ENCODE data around the gene KIF1C.
"Not testable (repeated sequence)": the region's sequence is repeated elsewhere in the genome, so short reads cannot be mapped to it uniquely, and the experiment has no call there.

KIF1C gene

DNA sequence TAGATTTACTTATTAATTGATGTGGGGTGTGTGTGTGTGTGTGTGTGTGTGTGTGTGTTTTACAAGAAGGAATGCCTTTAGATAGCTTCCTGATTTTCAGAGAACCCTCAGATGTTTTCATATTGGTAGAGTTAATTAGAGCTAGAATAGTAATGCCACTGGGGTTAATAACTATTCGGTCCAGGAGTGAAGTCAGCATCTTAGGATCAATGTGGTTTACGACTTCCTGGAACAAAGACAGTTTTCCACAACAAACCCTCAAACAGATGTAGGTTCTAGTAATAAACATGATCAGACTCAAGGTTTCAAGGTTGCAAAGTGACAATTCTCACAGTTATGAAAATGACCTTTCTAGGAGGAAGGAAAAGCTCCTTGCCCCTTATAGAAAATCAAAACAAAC is 49.7 kb downstream of the KIF1C start:
- no peak for DNase-seq

DNA sequence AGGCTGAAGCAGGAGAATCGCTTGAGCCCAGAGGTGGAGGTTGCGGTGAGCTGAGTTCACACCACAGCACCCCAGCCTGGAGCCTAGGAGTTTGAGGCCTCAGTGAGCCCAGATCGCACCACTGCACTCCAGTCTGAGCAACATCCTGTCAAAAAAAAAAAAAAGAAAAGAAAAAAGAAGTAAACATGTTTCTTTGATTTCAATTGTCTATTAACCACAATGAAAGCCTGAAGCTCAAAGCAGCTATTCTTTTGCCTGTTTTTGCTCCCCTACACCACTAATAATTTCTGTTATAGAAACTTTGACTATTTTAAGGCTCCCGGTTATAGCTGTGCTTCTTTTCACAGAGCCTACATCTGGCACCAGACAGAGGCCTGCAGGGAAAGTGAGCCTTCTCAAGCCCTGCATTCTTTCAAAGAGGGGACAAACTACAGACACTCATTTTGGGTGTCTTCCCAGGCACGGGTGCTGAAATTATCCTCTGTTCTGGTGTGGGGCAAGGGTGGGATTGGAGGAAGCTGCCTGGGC is 51.6 kb downstream of the KIF1C start:
- DNase-seq: peak; percentile 54 to 56

GRCh38 chr17:5050278-5050677 is 52.5 kb downstream of the KIF1C start:
- no peak for DNase-seq

DNA sequence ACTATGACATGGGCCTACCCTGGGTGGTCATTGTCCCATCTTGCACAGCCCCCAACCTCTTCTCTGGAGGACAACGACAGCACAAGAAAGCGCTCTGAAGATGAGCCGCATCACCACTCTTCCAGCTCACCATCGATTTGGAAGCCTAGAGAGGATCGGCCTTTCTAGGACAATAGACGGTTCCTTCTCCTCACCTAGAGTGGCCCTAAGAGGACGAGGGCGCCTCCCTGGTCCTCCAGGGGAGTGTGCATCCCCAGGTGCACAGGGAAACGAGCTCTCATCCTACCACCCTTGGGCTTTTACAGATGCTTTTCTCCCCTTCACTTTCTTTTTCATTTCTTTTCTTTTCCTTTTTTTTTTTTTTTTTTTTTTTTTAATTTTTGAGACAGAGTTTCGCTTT is 57.8 kb downstream of the KIF1C start:
- no peak for DNase-seq

DNA sequence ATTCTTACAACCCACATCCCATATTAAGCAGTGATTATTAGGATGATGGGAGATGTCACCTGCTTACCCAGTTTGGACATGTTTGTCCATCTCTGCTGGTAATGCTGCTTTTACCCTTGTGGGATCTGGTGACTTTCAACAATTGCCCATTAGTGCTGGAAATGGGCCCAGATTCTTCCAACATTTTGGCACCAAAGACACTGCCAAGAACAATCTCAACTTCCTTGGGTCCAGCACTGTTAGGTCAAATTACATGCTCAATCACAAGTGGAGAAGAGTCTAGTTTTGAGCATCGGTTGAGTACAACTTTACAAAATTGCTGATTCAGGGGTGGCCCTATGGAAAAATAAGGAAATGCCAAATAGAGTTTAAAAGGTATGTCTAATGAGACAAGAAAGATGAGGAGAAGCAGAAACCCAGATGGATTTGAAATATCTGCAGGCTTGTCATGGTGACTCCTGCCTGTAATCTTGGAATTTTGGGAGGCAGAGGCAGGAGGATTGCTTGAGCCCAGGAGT is 67.5 kb downstream of the KIF1C start:
- DNase-seq: no peak

DNA sequence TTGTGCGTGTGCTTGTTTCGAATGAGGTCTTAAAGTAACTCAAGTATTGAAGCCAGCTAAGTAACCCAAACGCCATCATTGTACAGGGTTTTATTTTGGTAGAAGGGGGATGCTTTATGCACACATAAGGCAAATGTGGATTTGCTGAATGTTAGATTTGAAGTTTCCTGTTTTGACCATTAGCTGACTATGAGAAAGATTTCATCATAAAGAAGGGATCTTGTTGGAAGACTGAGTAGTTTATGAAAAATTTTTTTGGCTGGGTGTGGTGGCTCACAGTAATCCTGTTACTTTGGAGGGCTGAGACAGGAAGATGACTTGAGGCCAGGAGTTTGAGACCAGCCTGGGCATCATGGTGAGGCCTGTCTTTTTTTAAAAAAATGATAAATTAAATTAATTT is 70.5 kb downstream of the KIF1C start:
- no peak for DNase-seq

DNA sequence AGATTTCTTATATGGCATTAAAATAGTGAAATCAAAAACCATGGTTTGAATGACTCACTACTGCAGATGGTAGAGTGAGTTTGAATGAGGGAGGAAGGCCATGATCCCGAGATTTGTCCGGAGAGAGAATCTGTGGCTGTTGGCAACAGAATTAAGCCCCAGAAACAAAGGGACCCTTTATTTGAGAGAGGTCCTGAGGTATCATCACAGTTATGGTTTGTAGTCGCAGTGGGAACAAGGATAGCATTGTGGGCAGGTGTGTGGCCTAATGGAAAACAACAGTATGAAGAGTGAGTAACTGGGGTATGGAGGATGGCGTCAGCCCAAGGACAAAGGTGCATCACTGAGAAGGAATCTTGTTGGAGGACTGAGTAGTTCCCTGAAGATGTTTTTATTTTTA is 72.0 kb downstream of the KIF1C start:
- DNase-seq: no peak

DNA sequence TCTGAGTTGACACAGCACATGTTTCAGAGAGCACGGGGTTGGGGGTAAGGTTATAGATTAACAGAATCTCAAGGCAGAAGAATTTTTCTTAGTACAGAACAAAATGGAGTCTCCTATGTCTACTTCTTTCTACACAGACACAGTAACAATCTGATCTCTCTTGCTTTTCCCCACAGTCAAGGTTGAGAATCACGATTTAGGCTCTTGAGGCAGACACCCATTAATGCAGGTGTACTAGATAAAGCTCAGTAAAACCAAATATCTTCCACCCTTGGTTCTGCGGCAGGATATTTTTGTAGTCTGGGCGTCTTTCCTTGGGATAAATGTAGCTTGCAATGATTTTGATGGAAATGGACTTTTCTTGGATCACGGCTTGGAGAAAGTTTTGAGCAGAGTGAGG is 77.7 kb downstream of the KIF1C start:
- DNase-seq: not testable (repeated sequence)

DNA sequence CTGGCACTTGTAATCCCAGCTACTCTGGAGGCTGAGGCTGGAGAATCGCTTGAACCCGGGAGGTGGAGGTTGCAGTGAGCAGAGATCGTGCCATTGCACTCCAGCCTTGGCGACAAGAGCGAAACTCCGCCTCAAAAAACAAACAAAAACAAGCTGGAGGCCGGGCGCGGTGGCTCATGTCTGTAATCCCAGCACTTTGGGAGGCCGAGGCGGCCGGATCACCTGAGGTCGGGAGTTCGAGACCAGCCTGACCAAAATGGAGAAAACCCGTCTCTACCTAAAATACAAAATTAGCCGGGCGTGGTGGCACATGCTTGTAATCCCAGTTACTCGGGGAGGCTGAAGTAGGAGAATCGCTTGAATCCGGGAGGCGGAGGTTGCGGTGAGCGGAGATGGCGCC is 79.5 kb downstream of the KIF1C start:
- not testable (repeated sequence) for DNase-seq

DNA sequence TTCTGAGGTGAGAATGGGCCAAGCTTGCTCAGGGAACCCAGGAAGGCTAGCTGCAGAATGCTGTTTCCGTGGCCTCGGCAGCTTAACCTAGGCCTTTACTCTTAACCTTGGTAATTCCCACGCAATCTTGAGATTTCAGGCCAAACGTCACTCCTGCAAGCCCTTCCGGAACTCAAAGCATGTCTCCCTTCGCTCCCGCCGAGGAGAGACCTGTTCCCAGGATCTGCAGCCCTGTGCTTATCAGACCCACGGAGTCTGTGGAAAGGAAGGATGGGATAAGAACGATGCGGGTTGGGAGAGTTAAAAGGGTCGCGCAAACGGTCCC is 80.0 kb downstream of the KIF1C start:
- DNase-seq: no peak
